HFFc6 (cell line): ENCODE results near the gene DNAJB6. TPM values are rescaled to one million over a fixed set of nuclear protein-coding genes. Genes with fewer than 3 reads are reported as not detected.
"Not testable (repeated sequence)": the region's sequence is repeated elsewhere in the genome, so short reads cannot be mapped to it uniquely, and the experiment has no call there.

Experiments used
- DNase-seq: peaks from one replicate; pipeline ENCODE4 v3.0.0-alpha.2; 2018
- H3K27ac Mint-ChIP-seq: 2 replicates; pipeline ENCODE4 v1.8.0; 2020; ENCODE audit warnings: mild to moderate bottlenecking, mixed read lengths
- H3K27me3 Mint-ChIP-seq: 2 replicates; pipeline ENCODE4 v1.8.0; 2021; ENCODE audit warnings: mild to moderate bottlenecking, moderate library complexity, mixed read lengths; ENCODE audit not compliant: insufficient read depth
- H3K36me3 Mint-ChIP-seq: 2 replicates; pipeline ENCODE4 v1.8.0; 2021; ENCODE audit warnings: low read depth, mixed read lengths
- H3K4me1 Mint-ChIP-seq: 2 replicates; pipeline ENCODE4 v1.8.0; 2020; ENCODE audit warnings: low read depth, mixed read lengths
- H3K4me3 Mint-ChIP-seq: 2 replicates; pipeline ENCODE4 v1.8.0; 2020; ENCODE audit warnings: mild to moderate bottlenecking, moderate library complexity, mixed read lengths
- H3K9me3 Mint-ChIP-seq: 2 replicates; pipeline ENCODE4 v1.8.0; 2020; ENCODE audit warnings: mild to moderate bottlenecking, mixed read lengths
- total RNA-seq, 6 experiments: library from RNA; stranded (reverse); fragmentation: NEBNext Ultra II Directional; extraction: Animal tissue kit (Norgen Biotek cat#: 25700); gene quantifications; 2 replicates in 1 of 6; 3 replicates in 5 of 6; pipeline ENCODE4 v1.2.3, GENCODE V29; 2021
- TF ChIP-seq, protein P1 (sequence below): fragments of 200-600 bp; sonication (generic); IDR thresholded peaks from 2 replicates; pipeline ENCODE4 v1.5.0; 2021; ENCODE audit warnings: antibody characterized with exemption, mild to moderate bottlenecking

Gene DNAJB6
- total RNA-seq, 6 experiments from 2014 or later, result 135 to 204 (median 163) TPM

DNA sequence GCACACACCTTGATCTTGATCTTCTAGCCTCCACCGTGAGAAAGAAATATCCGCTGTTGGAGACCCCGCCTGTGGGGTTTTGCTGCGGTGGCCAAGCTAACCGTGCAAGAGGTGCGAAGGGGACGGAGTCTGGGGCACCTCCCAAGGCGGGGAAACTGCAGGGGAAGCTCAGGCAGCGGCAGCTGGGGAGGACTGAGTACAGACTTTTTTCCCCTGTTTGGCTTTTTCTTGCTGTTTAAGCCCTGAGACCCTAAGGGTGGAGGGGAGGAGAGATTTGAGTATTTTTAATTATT is 108.0 kb downstream of the DNAJB6 start:
- no peak overlapping the region for H3K27ac Mint-ChIP-seq
- H3K36me3 Mint-ChIP-seq, result peaks cover 3% of the 10 kb centered on the region
- no peak for DNase-seq
- H3K4me3 Mint-ChIP-seq, result no peak overlapping the region
- no peaks in the 10 kb centered on the region; the same call in none of the 2 replicates for H3K27me3 Mint-ChIP-seq
- H3K9me3 Mint-ChIP-seq, result peaks cover 11% of the 10 kb centered on the region
- TF ChIP-seq, protein P1, sequence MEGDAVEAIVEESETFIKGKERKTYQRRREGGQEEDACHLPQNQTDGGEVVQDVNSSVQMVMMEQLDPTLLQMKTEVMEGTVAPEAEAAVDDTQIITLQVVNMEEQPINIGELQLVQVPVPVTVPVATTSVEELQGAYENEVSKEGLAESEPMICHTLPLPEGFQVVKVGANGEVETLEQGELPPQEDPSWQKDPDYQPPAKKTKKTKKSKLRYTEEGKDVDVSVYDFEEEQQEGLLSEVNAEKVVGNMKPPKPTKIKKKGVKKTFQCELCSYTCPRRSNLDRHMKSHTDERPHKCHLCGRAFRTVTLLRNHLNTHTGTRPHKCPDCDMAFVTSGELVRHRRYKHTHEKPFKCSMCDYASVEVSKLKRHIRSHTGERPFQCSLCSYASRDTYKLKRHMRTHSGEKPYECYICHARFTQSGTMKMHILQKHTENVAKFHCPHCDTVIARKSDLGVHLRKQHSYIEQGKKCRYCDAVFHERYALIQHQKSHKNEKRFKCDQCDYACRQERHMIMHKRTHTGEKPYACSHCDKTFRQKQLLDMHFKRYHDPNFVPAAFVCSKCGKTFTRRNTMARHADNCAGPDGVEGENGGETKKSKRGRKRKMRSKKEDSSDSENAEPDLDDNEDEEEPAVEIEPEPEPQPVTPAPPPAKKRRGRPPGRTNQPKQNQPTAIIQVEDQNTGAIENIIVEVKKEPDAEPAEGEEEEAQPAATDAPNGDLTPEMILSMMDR, result no peak
- H3K4me1 Mint-ChIP-seq, result no peaks in the 10 kb centered on the region

DNA sequence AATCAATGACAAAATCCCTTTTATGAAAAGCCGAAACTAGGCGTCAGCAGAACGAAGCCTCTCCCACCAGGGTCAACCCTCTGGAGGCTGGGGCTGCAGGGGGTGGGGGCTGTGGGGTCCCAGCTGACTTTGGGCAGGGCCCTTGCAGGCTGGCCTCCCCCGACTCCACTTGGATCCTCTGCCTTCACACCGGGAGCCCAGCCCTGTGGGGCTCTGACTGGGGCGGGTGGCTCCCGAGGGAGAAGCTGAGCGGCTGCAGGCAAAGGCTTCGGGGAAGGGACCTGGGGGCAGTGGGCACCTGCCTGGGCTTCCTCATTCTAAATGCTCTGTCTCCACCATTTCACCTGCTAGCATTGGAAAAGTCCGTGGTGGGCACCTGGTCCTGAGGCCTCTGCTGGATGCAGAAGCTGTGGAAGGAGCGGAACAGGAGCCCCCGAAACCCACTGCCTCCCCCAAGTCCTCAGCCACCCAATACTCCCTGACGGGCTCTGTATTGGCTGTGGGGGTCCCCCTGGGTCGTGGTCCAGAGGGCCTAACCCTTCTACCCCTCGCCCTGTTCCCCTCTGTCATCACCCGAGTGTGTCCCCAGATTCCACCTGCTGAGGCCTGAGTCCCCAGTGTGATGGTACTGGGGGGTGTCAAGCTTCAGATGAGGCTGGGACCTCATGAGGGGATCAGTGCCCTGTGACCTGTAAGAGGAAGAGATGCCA is 108.6 kb downstream of the DNAJB6 start:
- Mint-ChIP-seq H3K36me3 (no peaks in the 10 kb centered on the region), H3K27me3 (peaks cover 3% of the 10 kb centered on the region), H3K4me1 (no peaks in the 10 kb centered on the region), H3K4me3 (no peak overlapping the region), H3K27ac (no peak overlapping the region), H3K9me3 (0 out of 2 replicates have a peak, but pooled peaks cover 4% of the 10 kb centered on the region)
- DNase-seq, result no peak
- TF ChIP-seq, protein P1, result no peak

DNA sequence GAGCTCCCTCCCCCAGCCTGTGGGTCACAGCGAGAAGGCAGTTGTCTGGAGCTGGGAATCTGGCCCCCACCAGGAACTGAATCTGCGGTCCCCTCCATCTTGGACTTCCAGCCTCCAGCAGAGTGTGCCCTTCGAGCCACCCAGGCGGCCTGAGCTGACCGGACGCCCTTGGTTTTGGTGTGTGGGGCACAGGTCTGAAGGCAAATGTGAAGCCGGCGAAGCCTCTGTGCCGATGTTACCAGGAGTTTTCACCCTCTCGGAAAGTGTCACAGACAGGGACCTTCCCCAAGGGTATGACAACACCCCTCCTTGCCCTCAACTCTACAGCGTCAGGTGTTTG is 109.1 kb downstream of the DNAJB6 start:
- no peak overlapping the region for H3K4me3 Mint-ChIP-seq
- H3K27me3 Mint-ChIP-seq, result peaks cover 6% of the 10 kb centered on the region
- no peak for DNase-seq
- H3K4me1 Mint-ChIP-seq, result no peaks in the 10 kb centered on the region
- TF ChIP-seq, protein P1, result no peak
- no peaks in the 10 kb centered on the region for H3K9me3 Mint-ChIP-seq
- no peaks in the 10 kb centered on the region for H3K36me3 Mint-ChIP-seq
- H3K27ac Mint-ChIP-seq, result no peak overlapping the region

DNA sequence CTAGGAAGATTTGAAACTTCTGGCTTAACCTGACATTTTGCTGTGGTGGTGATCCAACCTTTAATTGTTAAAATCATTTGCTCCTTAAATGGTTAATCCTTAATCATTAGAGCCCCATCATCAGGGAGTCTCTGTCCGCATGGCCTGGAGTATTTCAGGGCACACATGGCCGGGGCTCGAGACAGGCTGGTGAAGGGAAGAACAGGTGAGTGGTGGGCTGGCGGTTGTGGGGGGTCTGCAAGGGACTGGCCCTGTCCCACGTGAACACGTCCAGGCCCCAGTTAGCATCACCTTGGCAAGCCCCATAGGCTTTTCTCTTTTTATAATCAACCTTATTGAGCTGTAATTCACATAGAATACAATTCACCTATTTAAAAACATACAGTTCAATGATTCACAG is 109.5 kb downstream of the DNAJB6 start:
- Mint-ChIP-seq H3K27ac (no peak overlapping the region), H3K36me3 (no peaks in the 10 kb centered on the region), H3K27me3 (peaks cover 6% of the 10 kb centered on the region), H3K4me3 (no peak overlapping the region), H3K9me3 (no peaks in the 10 kb centered on the region), H3K4me1 (no peaks in the 10 kb centered on the region)
- no peak for DNase-seq
- TF ChIP-seq, protein P1, result no peak

DNA sequence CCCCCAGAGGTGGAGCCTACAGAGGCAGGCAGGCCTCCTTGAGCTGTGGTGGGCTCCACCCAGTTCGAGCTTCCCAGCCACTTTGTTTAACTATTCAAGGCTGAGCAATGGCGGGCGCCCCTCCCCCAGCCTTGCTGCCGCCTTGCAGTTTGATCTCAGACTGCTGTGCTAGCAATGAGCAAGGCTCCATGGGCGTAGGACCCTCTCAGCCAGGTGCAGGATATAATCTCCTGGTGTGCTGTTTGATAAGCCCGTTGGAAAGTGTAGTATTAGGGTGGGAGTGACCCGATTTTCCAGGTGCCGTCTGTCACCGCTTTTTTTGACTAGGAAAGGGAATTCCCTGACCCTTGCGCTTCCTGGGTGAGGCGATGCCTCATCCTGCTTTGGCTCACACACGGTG is 117.2 kb downstream of the DNAJB6 start:
- H3K27ac Mint-ChIP-seq, result not testable (repeated sequence)
- H3K27me3 Mint-ChIP-seq, result peaks cover 30% of the 10 kb centered on the region

DNA sequence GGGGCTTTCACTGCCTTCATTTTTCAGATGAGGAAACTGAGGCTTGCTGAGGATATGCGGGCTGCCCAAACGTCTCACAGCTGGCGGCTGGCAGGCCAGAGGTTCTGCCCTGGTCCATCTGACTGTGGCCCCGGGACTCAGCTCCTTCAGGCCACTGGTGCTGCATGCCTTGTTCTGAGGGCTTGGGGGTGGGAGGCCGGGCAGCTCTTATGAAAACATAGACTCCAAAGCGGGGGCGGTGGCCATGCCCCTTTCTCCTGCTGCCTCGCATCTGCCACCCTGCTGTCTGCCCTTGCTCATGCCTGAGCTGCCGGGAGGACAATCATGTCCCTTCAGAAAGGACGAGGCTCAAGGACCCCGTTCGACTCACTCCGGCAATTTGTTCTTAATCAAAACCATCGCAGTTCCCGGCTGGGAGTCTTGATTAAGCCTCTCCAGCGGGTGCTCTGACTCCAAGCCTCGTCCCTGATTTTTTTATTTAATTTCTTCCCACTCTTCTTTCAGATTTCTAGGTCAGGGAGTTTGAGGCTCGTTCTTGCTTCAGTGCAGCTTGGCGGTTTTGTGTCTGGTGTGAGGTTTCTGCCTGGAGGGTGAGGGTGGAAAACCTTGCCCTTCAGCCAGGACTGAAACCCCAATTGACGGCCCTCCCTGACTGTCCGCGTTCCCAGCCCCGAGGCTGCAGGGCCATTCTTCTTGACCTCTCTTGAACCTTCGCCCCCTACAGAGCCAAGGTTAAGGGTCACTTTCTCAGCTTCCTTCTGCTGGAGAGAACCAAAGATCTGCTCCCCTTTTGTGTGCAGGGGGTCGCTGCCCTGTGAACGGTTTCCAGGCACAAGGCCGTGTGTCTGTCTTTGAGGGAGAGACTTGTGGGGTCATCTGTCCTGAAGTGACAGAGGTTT is 120.8 kb downstream of the DNAJB6 start:
- peaks cover 40% of the 10 kb centered on the region for H3K27me3 Mint-ChIP-seq
- TF ChIP-seq, protein P1, result no peak
- H3K4me1 Mint-ChIP-seq, result no peaks in the 10 kb centered on the region
- H3K36me3 Mint-ChIP-seq, result no peaks in the 10 kb centered on the region; the same call in 1 of the 2 replicates
- H3K27ac Mint-ChIP-seq, result no peak overlapping the region
- H3K9me3 Mint-ChIP-seq, result peaks cover 12% of the 10 kb centered on the region; the same call in 1 of the 2 replicates
- no peak for DNase-seq
- no peak overlapping the region for H3K4me3 Mint-ChIP-seq

More for the DNA sequence above, 117.2 kb downstream of the DNAJB6 start:
- H3K4me1 Mint-ChIP-seq, H3K4me3 Mint-ChIP-seq, DNase-seq, H3K36me3 Mint-ChIP-seq: not testable (repeated sequence)
- H3K9me3 Mint-ChIP-seq, result peaks cover 12% of the 10 kb centered on the region; the same call in 1 of the 2 replicates
